HepG2 (cell line): ENCODE data around the gene DCDC1. TPM values are rescaled to one million over a fixed set of nuclear protein-coding genes. Genes with fewer than 3 reads are reported as not detected.
A peak's percentile ranks its signal among the peaks of the same experiment; 100 is the strongest.

ENCODE experiments used
- ATF3 ChIP-seq: sonication (generic); formaldehyde crosslinking; IDR thresholded peaks from 2 replicates; pipeline ENCODE4 v1.4.0; 2020; ENCODE audit warnings: missing genetic modification reagents
- ATF7-NPFF ChIP-seq: sonication (generic); formaldehyde crosslinking; IDR thresholded peaks from 2 replicates; pipeline ENCODE4 v1.8.1; 2023; ENCODE audit warnings: mild to moderate bottlenecking, low read depth, missing genetic modification reagents, moderate library complexity
- BCL6 ChIP-seq: IDR thresholded peaks from 2 replicates; pipeline ENCODE4 v1.6.1; 2016; ENCODE audit warnings: missing genetic modification reagents, missing compliant biosample characterization
- FOSL1 ChIP-seq: sonication (generic); formaldehyde crosslinking; IDR thresholded peaks from 2 replicates; pipeline ENCODE4 v1.9.0; 2021; ENCODE audit warnings: missing genetic modification reagents, borderline replicate concordance
- FOXM1 ChIP-seq: sonication (generic); formaldehyde crosslinking; IDR thresholded peaks from 2 replicates; pipeline ENCODE4 v1.5.0; 2020; ENCODE audit warnings: missing genetic modification reagents
- HIVEP1 ChIP-seq: sonication (generic); formaldehyde crosslinking; IDR thresholded peaks from 2 replicates; pipeline ENCODE4 v1.4.0; 2020; ENCODE audit warnings: mild to moderate bottlenecking, missing genetic modification reagents
- IKZF1 ChIP-seq: fragments of 450-650 bp; IDR thresholded peaks from 2 replicates; pipeline ENCODE4 v1.7.1; 2016
- NCOA2 ChIP-seq: sonication (generic); formaldehyde crosslinking; IDR thresholded peaks from 2 replicates; pipeline ENCODE4 v1.8.0; 2022; ENCODE audit warnings: inconsistent platforms
- RARA ChIP-seq: IDR thresholded peaks from 2 replicates; pipeline ENCODE4 v1.6.1; 2016; ENCODE audit warnings: missing genetic modification reagents, missing compliant biosample characterization
- RFX3 ChIP-seq: IDR thresholded peaks from 2 replicates; pipeline ENCODE4 v1.6.1; 2016; ENCODE audit warnings: missing biosample characterization, missing genetic modification reagents
- SMARCC2 ChIP-seq: fragments of 450-650 bp; IDR thresholded peaks from 2 replicates; pipeline ENCODE4 v1.6.1; 2017; ENCODE audit warnings: antibody characterized with exemption, mild to moderate bottlenecking
- TEAD3 ChIP-seq: optimal IDR thresholded peaks from 2 replicates; pipeline ENCODE3; 2016; ENCODE audit warnings: borderline replicate concordance
- ZBTB8A ChIP-seq: sonication (generic); formaldehyde crosslinking; IDR thresholded peaks from 2 replicates; pipeline ENCODE4 v1.4.0; 2020; ENCODE audit warnings: mild to moderate bottlenecking, low read depth, missing genetic modification reagents, borderline replicate concordance
- ZNF180 ChIP-seq: sonication (generic); formaldehyde crosslinking; IDR thresholded peaks from 2 replicates; pipeline ENCODE4 v1.4.0; 2020; ENCODE audit warnings: low read depth, missing genetic modification reagents, borderline replicate concordance
- ZNF235 ChIP-seq: sonication (generic); formaldehyde crosslinking; IDR thresholded peaks from 2 replicates; pipeline ENCODE4 v1.8.1; 2023; ENCODE audit warnings: mild to moderate bottlenecking, missing genetic modification reagents, borderline replicate concordance
- ZNF253 ChIP-seq: sonication (generic); formaldehyde crosslinking; IDR thresholded peaks from 2 replicates; pipeline ENCODE4 v1.8.0; 2022; ENCODE audit warnings: mild to moderate bottlenecking, missing genetic modification reagents, borderline replicate concordance
- ZNF513 ChIP-seq: sonication (generic); formaldehyde crosslinking; conservative IDR thresholded peaks from 2 replicates; pipeline ENCODE4 v1.5.0; 2020; ENCODE audit warnings: missing genetic modification reagents
- ZNF557 ChIP-seq: sonication (generic); formaldehyde crosslinking; IDR thresholded peaks from 2 replicates; pipeline ENCODE4 v1.4.0; 2020; ENCODE audit warnings: missing genetic modification reagents
- ZNF607 ChIP-seq: sonication (generic); formaldehyde crosslinking; IDR thresholded peaks from 2 replicates; pipeline ENCODE4 v1.5.1; 2020; ENCODE audit warnings: missing genetic modification reagents, mild to moderate bottlenecking, borderline replicate concordance
- ZNF615 ChIP-seq: sonication (generic); formaldehyde crosslinking; IDR thresholded peaks from 2 replicates; pipeline ENCODE4 v1.5.0; 2020; ENCODE audit warnings: mild to moderate bottlenecking, missing genetic modification reagents, borderline replicate concordance
- ZNF652 ChIP-seq: IDR thresholded peaks from 2 replicates; pipeline ENCODE4 v1.6.1; 2016; ENCODE audit warnings: low read depth, borderline replicate concordance
- ZNF776 ChIP-seq: sonication (generic); formaldehyde crosslinking; IDR thresholded peaks from 2 replicates; pipeline ENCODE4 v1.4.0; 2020; ENCODE audit warnings: mild to moderate bottlenecking, missing genetic modification reagents
- ZNF878 ChIP-seq: sonication (generic); formaldehyde crosslinking; IDR thresholded peaks from 2 replicates; pipeline ENCODE4 v1.8.1; 2023; ENCODE audit warnings: mild to moderate bottlenecking, missing genetic modification reagents, moderate library complexity
- polyA plus RNA-seq, 8 experiments: library from polyadenylated mRNA; depleted of rRNA in 3 of 8; stranded (reverse) in 7 of 8; unstranded in 1 of 8; fragments of >200 nt; fragmentation: Illumina TruSeq in 4 of 8; extraction: Trizol in 4 of 8; gene quantifications; 2 replicates each; pipeline versions ENCODE4 v1.2.1 to v1.2.3, GENCODE V29; 2011 to 2016; ENCODE audit warnings: low read depth in 4 of 8, missing spikeins in 1 of 8, mixed read lengths in 1 of 8; ENCODE audit not compliant: insufficient read depth in 1 of 8
- total RNA-seq, 5 experiments: library from RNA; depleted of rRNA; stranded (reverse); fragments of >200 nt; fragmentation: Illumina TruSeq; extraction: Trizol; gene quantifications; 2 replicates each; pipeline ENCODE4 v1.2.3, GENCODE V29; 2016; ENCODE audit warnings: low read depth in 1 of 5
- TF ChIP-seq, protein P1 (sequence below): sonication (generic); formaldehyde crosslinking; IDR thresholded peaks from 2 replicates; pipeline ENCODE4 v1.5.0; 2020; ENCODE audit warnings: mild to moderate bottlenecking, low read depth, missing genetic modification reagents, borderline replicate concordance
- TF ChIP-seq, protein P2 (sequence below): sonication (generic); formaldehyde crosslinking; IDR thresholded peaks from 2 replicates; pipeline ENCODE4 v1.5.0; 2020; ENCODE audit warnings: mild to moderate bottlenecking, missing genetic modification reagents

The DCDC1 gene
- total and polyA plus RNA-seq, 2 of the 13 experiments (the other 11 are each of a cell fraction or from before 2014, with no cell fraction given) = 0.12 to 0.27 TPM

- TF ChIP-seq FOXM1 (no peak), ZNF652 (CRISPR knock-in tag) (no peak), ZNF615 (CRISPR knock-in tag) (peak; percentile 48; the same call in 1 of the 2 replicates), ATF7-NPFF (CRISPR knock-in tag) (peak; percentile 29; the same call in 1 of the 2 replicates), HIVEP1 (CRISPR knock-in tag) (peak; percentile 73), BCL6 (CRISPR knock-in tag) (no peak; the same call in none of the 2 replicates), RFX3 (CRISPR knock-in tag) (peak; percentile 83), ZNF557 (CRISPR knock-in tag) (no peak), TEAD3 (CRISPR knock-in tag) (peak; percentile 20), ATF3 (CRISPR knock-in tag) (no peak), IKZF1 (no peak), ZNF235 (peak; percentile 82; the same call in 1 of the 2 replicates), ZNF253 (no peak; the same call in 1 of the 2 replicates), ZNF776 (CRISPR knock-in tag) (peak; percentile 68; the same call in 1 of the 2 replicates), FOSL1 (CRISPR knock-in tag) (no peak), NCOA2 (CRISPR knock-in tag) (no peak), ZNF180 (CRISPR knock-in tag) (no peak), RARA (peak; percentile 18; the same call in 1 of the 2 replicates), ZNF513 (no peak), SMARCC2 (no peak), ZNF607 (peak; percentile 62; the same call in 1 of the 2 replicates), ZBTB8A (CRISPR knock-in tag) (no peak), ZNF878 (CRISPR knock-in tag) (0 out of 2 replicates have a peak, but pooled peaks have one; percentile 59)
- TF ChIP-seq, protein P1, sequence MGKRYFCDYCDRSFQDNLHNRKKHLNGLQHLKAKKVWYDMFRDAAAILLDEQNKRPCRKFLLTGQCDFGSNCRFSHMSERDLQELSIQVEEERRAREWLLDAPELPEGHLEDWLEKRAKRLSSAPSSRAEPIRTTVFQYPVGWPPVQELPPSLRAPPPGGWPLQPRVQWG (CRISPR knock-in tag) = no peak
- TF ChIP-seq, protein P2, sequence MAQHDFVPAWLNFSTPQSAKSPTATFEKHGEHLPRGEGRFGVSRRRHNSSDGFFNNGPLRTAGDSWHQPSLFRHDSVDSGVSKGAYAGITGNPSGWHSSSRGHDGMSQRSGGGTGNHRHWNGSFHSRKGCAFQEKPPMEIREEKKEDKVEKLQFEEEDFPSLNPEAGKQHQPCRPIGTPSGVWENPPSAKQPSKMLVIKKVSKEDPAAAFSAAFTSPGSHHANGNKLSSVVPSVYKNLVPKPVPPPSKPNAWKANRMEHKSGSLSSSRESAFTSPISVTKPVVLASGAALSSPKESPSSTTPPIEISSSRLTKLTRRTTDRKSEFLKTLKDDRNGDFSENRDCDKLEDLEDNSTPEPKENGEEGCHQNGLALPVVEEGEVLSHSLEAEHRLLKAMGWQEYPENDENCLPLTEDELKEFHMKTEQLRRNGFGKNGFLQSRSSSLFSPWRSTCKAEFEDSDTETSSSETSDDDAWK = no peak
Measured at GRCh38 chr11:31369348-31370329, at the start of gene DCDC1, which contains the start of gene DNAJC24 (continued).
